KOPT-K1 (cell line): ENCODE data around the gene PPP1R1C.
"Not testable (repeated sequence)": the region's sequence is repeated elsewhere in the genome, so short reads cannot be mapped to it uniquely, and the experiment has no call there.

ENCODE experiments used
- H3K27ac ChIP-seq: fragments of 200-600 bp; sonication (generic); 2 replicates; pipeline ENCODE4 v1.5.1; 2016; ENCODE audit warnings: antibody characterized with exemption, mild to moderate bottlenecking, low read depth, low read length; ENCODE audit not compliant: poor library complexity, severe bottlenecking
- H3K36me3 ChIP-seq: fragments of 200-600 bp; sonication (generic); 2 replicates; pipeline ENCODE4 v1.5.1; 2017; ENCODE audit warnings: antibody characterized with exemption, mild to moderate bottlenecking, low read length, moderate library complexity; ENCODE audit not compliant: insufficient read depth
- H3K9me3 ChIP-seq: fragments of 200-600 bp; sonication (generic); 2 replicates; pipeline ENCODE4 v1.5.1; 2017; ENCODE audit warnings: antibody characterized with exemption, low read length, mild to moderate bottlenecking; ENCODE audit not compliant: insufficient read depth, poor library complexity, severe bottlenecking

Gene PPP1R1C

DNA sequence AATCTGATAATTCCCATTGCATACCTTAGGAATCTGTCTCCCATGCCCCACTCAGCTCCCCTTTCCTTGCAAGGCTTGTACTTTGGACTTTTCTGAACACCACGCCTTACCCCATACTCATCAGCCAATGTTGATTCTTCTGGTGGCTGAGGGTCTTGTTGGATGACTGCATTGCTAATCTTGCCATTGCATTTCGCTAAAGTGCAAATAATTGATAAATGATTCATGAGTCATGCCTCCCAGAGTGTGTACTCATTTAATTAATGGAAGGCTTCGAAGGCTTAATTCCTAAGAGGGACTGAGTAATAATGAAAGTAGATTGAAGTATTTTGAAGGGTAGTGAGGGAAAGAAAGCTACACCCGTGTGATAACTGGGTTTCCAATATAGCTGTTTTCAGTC lies 28.0 kb upstream of the PPP1R1C start:
- no peak overlapping the region for H3K27ac ChIP-seq
- H3K36me3 ChIP-seq, result no peaks in the 10 kb centered on the region
- H3K9me3 ChIP-seq, result no peaks in the 10 kb centered on the region

DNA sequence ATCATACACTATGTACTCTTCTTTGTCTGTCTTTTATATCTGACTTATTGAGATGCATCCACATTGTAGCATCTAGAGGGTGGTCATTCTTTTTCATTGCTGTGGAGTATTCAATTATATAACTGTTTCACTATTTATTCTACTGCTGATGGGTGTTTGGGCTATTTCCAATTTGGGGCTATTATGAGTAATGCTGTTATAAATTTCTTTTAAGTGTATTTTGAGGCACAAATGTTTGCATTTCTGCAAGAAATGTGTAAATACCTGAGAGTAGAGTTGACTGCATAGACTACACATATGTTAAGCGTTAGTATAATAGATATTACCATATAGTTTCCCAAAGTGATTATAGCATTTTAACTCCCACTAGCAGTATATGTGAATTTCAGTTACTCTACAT lies 26.9 kb upstream of the PPP1R1C start:
- Histone ChIP-seq H3K9me3 (no peaks in the 10 kb centered on the region), H3K36me3 (no peaks in the 10 kb centered on the region), H3K27ac (no peak overlapping the region)

DNA sequence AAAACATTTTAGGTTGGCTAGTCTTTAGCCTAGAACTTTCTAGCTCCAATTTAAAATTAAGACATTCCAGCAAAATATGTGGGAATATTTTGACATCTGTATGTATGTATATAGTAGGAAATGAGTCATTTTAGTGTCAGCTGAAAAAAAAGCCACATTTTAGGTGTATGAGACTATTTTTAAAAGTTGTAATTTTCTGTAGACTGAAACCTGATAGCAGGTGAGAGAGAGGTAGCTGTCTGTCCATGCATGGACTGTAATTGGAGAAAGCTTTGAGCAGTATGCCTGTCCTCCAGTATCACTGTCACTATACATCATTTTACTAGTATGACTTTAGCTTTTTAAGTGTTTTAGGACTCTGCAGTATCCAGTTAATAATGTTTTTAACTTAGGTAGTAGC lies 26.1 kb upstream of the PPP1R1C start:
- no peak overlapping the region for H3K27ac ChIP-seq
- no peaks in the 10 kb centered on the region for H3K36me3 ChIP-seq
- no peaks in the 10 kb centered on the region for H3K9me3 ChIP-seq

DNA sequence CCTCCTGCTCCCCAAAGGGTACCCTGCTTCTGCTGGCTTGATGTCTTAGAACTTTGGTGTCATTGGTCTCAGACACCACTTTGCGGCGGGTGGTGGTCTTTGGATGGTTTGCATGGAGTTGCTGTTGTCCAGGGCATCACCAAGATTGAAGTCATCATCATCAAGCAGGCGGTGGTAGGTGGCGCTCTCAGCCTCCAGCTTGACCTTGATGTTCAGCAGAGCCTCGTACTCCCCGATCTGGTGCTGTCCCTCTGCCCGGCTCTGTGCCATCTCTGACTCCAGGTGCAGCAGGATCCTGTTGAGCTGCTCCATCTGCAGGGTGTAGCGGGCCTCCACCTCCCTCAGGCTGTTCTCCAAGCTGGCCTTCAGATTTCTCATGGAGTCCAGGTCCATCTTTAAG lies 24.5 kb upstream of the PPP1R1C start:
- H3K9me3 ChIP-seq, H3K36me3 ChIP-seq, H3K27ac ChIP-seq: not testable (repeated sequence)

DNA sequence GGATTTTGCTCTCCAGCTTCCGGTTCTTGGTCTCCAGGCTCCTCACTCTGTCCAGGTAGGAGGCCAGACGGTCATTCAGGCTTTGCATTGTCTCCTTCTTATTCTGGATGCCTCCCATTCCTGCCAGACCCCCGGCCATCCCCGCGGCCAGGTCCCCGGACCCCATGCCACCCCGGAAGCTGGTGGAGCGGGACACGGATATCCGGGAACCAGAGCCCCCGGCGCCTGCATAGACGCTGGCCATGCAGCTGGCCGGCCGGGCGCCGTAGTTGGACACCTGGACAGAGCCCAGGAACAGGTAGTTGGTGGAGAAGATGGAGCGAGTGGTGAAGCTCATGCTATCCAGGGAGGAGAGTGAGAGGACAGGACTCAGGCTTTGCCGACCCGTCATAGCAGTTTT lies 23.5 kb upstream of the PPP1R1C start:
- Histone ChIP-seq H3K9me3 (no peaks in the 10 kb centered on the region), H3K36me3 (no peaks in the 10 kb centered on the region), H3K27ac (no peak overlapping the region)

DNA sequence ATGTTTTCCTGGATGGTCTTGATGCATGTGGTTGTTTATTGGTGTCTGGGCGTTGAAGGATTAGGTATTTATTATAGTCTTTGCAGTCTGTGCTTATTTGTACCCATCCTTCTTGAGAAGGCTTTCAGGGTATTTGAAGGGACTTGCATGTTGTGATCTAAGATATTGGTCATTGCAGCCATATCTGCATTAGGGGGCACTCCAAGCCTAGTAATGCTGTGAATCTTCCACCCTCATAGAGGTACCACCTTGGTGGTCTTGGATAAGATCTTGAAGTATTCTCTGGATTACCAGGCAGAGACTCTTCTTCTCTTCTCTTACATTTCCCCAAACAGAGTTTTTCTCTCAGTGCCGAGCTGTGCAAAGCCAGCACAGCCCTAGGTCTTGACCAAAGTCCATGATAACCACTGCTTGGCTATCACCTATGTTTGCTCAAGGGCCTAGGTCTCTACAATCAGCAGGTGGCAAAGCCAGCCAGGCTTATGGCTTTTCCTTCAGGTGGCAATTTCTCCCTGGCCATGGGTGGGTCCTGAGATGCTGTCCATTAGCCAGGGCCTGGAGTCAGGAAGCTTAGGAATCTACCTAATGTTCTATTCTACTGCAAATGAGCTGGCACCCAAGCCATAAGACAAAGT lies 15.4 kb upstream of the PPP1R1C start:
- Histone ChIP-seq H3K36me3 (no peaks in the 10 kb centered on the region), H3K9me3 (no peaks in the 10 kb centered on the region), H3K27ac (no peak overlapping the region)

DNA sequence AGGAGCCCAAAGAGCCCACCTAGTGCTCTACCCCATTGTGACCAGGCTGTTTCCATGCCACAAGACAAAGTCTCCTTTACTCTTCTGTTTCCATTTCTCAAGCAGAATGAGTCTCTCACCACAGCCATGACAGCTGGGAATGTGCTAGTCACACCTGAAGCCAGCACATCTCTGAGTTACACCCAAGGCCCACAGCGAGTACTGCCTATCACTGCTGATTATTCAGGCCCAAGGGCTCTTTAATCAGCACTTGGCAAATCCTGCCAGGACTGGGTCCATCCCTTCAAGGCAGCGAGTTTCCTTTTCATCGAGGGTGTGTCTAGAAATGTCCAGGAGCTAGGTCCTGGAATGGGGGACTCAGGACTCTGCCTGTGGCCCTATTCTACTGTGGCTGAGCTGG lies 14.6 kb upstream of the PPP1R1C start:
- no peak overlapping the region for H3K27ac ChIP-seq
- no peaks in the 10 kb centered on the region for H3K36me3 ChIP-seq
- no peaks in the 10 kb centered on the region for H3K9me3 ChIP-seq

DNA sequence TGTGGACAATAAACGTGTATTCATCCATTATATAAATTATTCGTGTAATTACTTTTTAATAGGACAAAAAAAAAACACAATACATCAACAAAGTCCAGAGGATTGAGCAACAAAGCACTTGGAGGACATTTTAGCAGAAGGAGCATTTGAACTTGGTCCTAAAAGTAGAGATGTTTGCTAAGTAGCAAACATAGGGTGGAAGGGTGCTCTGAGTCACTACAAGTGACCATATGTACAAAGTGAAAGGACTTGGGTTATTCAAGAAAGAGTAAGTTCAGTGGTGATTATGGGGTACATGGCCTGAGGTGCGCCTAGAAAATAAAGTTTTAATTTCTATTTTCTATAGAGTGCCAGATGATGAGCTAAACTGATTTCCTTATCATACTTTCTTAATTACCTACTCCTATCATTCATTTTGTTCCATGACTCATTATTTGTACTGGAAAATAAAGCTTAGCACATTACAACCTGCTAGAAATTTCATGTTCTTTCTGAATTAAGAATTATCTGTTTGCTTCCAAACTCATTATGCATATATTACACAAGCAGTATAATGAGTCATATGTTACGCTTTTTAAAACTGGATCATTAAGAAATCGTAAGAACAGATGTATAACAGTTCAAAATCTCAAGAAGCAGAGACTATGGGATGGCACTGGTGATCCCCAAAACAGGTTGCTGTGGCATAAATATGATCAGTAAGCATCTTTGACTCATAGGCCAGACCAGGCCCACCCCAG lies 13.1 kb upstream of the PPP1R1C start:
- Histone ChIP-seq H3K36me3 (no peaks in the 10 kb centered on the region), H3K9me3 (no peaks in the 10 kb centered on the region), H3K27ac (no peak overlapping the region)

DNA sequence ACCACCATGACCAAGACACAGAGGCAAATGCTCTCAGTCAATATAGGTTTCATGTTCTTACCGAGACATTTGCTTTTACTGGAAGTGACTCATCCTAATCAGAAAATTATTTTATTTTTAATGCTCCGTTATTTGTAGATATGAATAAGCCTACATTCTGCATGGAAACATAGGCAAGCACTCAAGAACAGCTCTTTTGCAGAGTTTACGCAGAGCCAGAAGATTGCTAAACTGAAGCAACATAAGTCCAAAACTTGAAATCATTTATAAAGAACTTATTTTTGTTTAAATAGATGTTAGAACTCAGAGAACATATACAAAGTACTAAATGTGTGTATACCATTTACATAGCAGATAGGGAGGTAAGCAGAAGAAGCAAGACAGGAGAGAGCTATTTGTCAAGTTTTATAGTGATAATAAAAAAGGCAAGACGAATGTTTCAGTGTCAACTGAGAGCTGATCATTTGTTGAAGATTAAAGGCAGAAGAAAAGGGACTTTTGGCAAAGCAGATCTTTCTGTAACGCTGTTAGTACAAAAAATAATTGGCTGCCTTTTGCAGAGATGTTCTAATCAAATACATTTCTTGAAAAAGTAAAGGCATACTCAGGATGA lies 12.4 kb upstream of the PPP1R1C start:
- Histone ChIP-seq H3K27ac (no peak overlapping the region), H3K36me3 (no peaks in the 10 kb centered on the region), H3K9me3 (no peaks in the 10 kb centered on the region)

DNA sequence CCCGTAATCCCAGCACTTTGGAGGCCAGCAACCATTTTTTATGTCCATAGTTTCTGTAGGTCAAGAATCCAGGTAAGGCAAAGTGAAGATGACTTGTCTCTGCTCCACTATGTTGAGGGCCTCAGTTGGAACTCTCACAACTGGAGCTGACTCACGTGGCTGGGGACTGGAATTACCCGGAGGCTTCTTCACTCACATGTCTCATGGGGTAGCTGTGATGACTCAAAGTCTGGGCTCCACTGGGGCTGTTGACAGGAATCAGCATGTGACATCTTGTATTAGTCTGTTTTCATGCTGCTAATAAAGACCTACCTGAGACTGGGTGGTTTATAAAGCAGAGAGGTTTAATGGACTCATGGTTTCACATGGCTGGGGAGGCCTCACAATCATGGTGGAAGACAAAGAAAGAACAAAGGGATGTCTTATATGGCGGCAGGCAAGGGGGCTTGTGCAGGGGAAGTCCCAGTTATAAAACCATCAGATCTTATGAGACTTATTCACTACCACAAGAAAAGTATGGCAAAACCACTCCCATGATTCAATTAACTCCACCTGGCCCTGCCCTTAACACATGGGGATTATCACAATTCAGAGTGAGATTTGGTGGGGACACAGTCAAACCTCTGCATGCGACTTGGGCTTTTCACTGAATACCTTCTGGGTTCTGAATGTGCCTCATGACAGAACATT lies 7.8 kb upstream of the PPP1R1C start:
- Histone ChIP-seq H3K36me3 (no peaks in the 10 kb centered on the region), H3K27ac (no peak overlapping the region), H3K9me3 (no peaks in the 10 kb centered on the region)

DNA sequence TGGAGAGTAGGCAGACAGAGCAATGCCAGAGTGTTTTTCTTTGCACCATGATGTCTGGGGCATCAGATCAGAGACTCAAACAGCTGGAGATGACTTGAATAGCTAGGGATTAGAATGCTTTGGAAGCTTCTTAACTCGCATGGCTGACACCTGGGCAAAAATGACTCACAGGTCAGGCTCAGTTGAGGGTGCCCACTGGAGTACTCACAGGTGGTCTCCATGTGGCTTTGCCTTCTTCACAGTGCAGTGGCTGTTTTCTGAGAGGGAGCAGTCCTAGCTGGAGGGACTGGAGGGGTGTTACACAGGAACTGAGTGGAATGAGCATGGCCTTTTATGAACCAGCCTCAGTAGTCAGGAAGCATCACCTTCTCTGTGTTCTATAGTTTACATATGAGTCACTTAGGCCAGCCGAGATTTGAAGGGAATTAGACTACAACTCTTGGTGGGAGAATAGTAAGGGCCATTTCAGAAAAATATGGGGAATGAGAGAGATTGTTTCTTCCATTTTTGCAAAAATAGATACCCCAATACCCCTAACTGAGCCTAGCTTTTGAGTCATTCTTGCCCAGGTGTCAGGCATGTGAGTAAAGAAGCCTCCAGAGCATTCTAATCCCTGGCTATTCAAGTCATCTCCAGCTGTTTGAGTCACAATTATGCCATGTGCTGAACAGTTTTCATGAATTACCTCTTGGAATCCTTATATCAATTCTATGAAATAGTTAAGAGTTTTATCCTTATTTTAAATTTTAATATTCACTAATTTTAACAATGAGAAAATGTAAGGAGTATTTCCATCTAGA lies 7.1 kb upstream of the PPP1R1C start:
- no peak overlapping the region for H3K27ac ChIP-seq

DNA sequence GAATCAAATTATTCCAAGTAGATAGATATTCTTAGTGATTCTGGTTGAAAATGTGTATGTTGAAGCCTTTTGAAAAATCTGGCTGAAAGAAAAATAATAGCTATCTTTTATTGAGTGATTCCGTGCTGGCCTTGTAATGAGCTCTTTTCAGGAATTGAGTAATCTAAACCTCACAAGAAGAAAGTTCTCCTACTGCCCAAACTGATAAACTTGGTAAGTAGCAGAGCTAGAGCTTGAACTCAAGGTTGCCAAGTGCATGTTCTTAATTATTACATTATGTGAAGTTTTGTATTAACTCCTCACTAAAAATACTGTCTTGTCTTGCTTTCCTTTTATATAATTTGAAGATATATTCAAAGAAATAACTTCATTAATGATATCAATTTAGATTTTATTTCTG lies 1.6 kb upstream of the PPP1R1C start:
- Histone ChIP-seq H3K27ac (no peak overlapping the region), H3K9me3 (no peaks in the 10 kb centered on the region), H3K36me3 (no peaks in the 10 kb centered on the region)

More for the DNA sequence above, 7.1 kb upstream of the PPP1R1C start:
- H3K9me3 ChIP-seq, result no peaks in the 10 kb centered on the region
- no peaks in the 10 kb centered on the region for H3K36me3 ChIP-seq

DNA sequence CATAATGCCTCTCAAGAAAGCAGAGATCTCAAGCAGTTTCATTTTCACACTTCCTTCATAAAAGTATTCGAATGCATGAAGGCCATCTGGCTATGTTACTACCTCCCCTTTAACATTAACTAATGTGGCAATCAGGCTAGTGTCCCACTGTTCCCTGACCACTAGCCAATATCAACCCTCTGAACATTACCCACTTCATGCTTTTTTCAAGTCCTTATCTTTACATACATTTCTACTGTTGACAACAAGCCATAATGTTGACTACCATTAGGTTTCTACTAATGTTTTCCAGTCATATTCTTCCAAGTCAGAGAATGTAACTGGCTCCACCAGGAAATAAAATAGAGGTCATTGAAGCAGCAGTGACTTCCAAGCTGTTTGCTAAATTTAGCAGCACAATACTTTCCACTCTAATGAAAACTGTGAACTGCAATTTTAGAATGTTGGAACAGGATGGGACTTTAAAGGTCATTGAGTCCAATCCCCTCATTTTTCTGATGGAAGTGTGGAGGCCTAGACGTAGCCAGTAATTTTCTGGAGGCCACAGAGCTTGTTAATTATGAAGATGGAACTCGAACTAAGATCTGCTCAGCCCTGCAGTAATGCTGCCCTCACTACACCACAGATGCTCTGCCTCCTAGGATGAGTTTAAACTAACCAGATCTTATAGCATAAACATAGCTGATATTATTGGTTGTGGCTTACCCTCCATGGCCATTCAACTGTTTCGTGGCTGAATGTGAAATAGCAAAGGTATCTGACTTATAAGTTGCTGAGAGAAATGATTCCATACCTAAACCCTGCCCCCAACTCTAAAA lies 630 bp upstream of the PPP1R1C start:
- Histone ChIP-seq H3K9me3 (no peaks in the 10 kb centered on the region), H3K36me3 (no peaks in the 10 kb centered on the region), H3K27ac (no peak overlapping the region)
